GM18502 (cell line): ENCODE results near the gene PSRC1.
A peak's percentile ranks its signal among the peaks of the same experiment; 100 is the strongest.

ENCODE experiments used
- ATAC-seq: cut with Tn5 transposase; IDR thresholded peaks from one replicate; pipeline ENCODE4 v1.9.1; 2021; ENCODE audit warnings: mild to moderate bottlenecking; ENCODE audit not compliant: unreplicated experiment, poor library complexity

Gene PSRC1

GRCh38 chr1:109273570-109274288, 9.2 kb downstream of the PSRC1 start:
- ATAC-seq, result no peak

- no peak for ATAC-seq
Observed at GRCh38 chr1:109272831-109273547, 10.0 kb downstream of the PSRC1 start.

- ATAC-seq, result no peak
Observed at GRCh38 chr1:109272021-109272799, 10.7 kb downstream of the PSRC1 start.

GRCh38 chr1:109271458-109271857, 11.5 kb downstream of the PSRC1 start:
- no peak for ATAC-seq

- ATAC-seq, result no peak
Observed at GRCh38 chr1:109270623-109271317, 12.2 kb downstream of the PSRC1 start.

- no peak for ATAC-seq
Observed at GRCh38 chr1:109269981-109270622, 12.8 kb downstream of the PSRC1 start.

GRCh38 chr1:109269212-109269980, 13.5 kb downstream of the PSRC1 start:
- no peak for ATAC-seq

- ATAC-seq, result no peak
Observed at GRCh38 chr1:109268431-109269211, 14.3 kb downstream of the PSRC1 start.

- no peak for ATAC-seq
Observed at GRCh38 chr1:109267743-109268300, 15.1 kb downstream of the PSRC1 start.

- ATAC-seq, result no peak
Observed at GRCh38 chr1:109266965-109267364, 16.0 kb downstream of the PSRC1 start.

GRCh38 chr1:109265741-109266330, 17.1 kb downstream of the PSRC1 start:
- ATAC-seq, result no peak

- no peak for ATAC-seq
Observed at GRCh38 chr1:109265016-109265415, 17.9 kb downstream of the PSRC1 start.

GRCh38 chr1:109264379-109264755, 18.6 kb downstream of the PSRC1 start:
- no peak for ATAC-seq

GRCh38 chr1:109263597-109264378, 19.2 kb downstream of the PSRC1 start:
- ATAC-seq, result peak; percentile 89

GRCh38 chr1:109263234-109263596, 19.7 kb downstream of the PSRC1 start:
- no peak for ATAC-seq

GRCh38 chr1:109262231-109263055, 20.5 kb downstream of the PSRC1 start:
- ATAC-seq, result no peak
